Fibroblast of pulmonary artery (primary cell): Measurements from ENCODE around the gene PRDM16.

ENCODE experiments used
- DNase-seq: peaks from one replicate; pipeline ENCODE4 v3.0.0-alpha.2; 2010; ENCODE audit warnings: low read depth
- H3K4me3 ChIP-seq: replicated peaks from 2 replicates; pipeline ENCODE4 v1.5.1; 2011; ENCODE audit warnings: low read depth, mild to moderate bottlenecking, control low read depth, low read length, moderate library complexity
- TF ChIP-seq, protein P1 (sequence below): IDR thresholded peaks from 2 replicates; pipeline ENCODE4 v1.5.1; 2011; ENCODE audit warnings: mild to moderate bottlenecking, control low read depth, low read length, inconsistent platforms; ENCODE audit errors: missing control alignments

The PRDM16 gene

DNA sequence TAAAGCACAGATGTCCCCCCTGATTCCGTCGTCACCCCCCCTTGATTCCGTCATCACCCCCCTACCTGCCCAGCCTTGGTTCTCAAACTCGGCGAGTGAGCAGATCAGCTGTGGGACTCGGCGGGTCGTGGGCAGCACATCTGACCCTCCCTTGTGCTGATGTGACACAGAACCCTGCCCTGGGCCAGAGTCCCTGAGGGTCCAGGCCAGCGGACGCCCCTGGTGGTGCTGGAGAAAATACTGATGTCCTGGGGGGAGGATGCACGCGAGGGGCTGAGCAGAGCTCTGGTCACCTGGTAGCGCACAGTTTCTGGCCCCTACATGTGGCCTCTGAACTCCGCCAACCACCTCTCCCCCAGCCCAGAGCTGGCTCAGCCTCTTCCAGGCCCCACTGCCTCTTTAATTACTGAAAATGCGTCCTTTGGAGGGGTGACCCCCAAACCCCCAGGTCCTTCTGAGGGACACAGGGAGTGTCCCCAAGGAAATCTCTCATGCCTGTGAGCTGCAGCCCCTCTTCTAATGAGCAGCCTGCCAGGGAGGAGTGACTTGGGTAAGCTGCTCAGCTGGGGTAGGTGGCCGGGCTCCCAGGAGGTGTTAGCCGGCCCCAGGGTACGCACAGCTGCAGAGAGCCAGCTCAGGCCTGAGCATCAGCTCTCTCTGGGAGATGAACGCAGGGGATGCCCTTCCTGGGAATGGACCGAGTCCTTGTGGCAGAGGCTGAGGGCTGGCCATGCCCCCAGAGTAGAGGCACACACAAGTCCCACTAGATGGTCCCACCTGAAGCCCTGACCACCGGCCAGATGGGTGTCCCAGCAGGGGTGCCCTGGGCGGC is 255.9 kb downstream of the PRDM16 start:
- TF ChIP-seq, protein P1, sequence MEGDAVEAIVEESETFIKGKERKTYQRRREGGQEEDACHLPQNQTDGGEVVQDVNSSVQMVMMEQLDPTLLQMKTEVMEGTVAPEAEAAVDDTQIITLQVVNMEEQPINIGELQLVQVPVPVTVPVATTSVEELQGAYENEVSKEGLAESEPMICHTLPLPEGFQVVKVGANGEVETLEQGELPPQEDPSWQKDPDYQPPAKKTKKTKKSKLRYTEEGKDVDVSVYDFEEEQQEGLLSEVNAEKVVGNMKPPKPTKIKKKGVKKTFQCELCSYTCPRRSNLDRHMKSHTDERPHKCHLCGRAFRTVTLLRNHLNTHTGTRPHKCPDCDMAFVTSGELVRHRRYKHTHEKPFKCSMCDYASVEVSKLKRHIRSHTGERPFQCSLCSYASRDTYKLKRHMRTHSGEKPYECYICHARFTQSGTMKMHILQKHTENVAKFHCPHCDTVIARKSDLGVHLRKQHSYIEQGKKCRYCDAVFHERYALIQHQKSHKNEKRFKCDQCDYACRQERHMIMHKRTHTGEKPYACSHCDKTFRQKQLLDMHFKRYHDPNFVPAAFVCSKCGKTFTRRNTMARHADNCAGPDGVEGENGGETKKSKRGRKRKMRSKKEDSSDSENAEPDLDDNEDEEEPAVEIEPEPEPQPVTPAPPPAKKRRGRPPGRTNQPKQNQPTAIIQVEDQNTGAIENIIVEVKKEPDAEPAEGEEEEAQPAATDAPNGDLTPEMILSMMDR: no peak
- no peak for DNase-seq
- H3K4me3 ChIP-seq: no peak overlapping the region

DNA sequence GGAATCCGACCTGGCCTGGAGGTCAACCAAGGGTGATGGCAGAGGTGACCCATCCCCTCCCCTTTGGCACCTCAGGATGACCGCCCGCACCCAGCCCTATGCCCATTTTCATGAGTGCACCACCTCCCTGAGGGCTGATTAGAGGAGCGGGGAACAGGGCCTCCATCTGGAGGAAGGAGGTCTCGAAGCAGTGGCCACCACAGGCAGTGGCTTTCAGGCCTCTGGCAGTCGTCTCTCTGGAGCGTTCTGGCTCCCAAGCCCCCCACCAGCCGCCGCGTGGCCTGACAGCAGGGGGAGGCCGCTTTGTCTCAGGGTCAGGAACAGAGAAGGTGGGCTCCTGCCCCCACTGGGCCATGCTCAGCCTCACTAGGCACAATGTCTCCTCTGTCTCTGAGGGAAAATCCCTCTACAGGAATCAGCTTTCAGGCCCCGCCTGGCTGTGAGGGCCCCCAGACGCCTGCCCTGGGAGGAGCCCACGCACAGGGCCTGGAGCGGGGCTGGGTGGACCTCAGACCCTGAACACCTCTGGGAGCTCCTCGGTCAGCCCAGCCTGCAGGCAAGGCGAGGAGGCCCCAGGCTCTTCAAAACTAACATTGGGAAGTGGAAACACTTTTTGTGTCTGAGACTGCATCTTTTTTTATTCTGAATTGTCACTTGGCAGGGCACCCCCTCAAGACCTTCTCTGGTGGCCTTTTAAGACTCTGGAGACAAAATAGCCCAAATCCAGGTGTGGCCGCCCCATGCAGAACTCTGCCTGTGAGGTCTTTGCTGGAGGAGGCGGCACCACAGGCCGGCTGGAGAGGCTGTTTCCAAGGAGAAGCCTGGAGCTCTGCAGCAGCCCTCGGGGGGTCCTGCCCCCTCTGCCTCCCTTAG is 257.7 kb downstream of the PRDM16 start:
- H3K4me3 ChIP-seq: no peak overlapping the region
- TF ChIP-seq, protein P1: no peak
- DNase-seq: no peak

DNA sequence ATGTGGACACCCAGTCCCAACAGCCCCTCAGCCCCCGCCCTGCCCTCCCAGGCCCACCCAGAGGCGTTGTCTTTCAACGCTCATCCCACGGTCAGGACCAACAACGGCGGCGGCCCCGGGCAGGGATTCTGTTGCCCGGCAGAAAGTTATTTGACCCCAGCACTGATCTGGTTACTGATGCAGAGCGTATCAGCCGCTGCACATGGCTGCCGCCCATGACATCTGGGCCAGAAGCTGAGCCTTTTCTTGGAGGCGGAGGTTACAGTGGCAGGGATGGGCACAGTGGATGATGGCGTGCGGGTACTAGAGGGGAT is 258.3 kb downstream of the PRDM16 start:
- DNase-seq: no peak
- TF ChIP-seq, protein P1: no peak
- no peak overlapping the region for H3K4me3 ChIP-seq

DNA sequence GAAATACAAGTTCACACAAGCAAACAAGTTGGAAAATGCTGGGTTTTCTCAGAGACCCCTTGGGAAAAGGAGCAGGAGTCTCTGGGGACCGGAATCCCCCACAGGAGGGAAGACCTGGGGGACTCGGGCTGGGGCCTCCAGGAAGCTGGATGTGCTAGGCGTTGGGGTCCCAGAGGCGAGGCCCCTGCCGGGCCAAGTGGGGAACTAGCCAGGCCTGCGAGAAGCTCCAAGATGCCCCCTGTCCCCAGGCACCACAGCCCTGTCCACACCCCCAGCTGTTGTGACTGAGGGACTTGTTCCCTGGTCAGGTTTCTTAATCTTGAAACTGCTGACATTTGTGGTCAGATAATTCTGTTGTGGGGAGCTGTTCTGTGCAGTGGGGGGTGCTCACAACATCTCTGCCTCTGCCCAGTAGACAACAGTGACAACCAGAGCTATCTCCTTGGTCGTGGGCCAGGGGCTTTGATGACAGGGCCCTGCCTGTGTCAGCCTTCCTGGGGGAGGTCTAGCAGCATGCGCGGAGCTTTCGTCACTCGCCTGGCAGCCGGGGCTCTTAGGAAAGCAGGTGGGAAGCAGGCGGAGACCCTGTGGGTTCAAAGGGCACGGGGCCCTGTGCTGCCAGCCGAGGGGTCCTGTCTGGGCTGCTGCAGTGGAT is 259.1 kb downstream of the PRDM16 start:
- no peak for DNase-seq
- TF ChIP-seq, protein P1: no peak
- H3K4me3 ChIP-seq: no peak overlapping the region

DNA sequence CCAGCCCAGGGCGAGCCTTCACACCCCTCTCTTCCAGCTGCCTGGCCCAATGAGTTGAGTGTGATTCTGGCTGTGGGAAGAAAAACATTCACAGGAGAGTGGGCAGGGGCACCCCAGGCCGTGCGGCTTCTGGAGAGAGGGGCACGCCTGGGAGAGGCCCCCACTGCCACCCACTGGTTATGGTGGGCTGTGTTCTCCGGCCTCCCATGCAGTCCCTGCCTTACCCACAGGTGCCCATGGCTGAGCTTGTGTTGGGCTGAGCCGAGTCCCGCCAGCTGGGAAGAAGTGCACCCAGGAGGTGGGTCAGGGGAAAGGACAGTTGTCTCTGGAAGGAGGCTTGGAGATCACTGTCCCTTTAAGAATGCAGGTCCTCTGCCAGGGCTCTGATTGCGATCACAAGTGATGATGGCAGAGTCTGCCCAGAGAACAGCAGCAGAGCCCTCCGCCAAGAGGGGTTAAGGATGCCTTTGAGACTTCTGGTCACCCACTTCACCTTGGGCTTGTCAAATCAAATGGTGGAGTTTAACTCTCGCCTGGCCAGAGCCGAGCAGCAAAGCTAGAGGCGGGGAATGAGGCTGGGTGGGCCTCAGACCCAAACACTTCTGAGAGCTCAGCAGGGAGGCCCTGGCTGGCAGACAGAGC is 260.8 kb downstream of the PRDM16 start:
- TF ChIP-seq, protein P1: no peak
- DNase-seq: no peak
- H3K4me3 ChIP-seq: no peak overlapping the region

DNA sequence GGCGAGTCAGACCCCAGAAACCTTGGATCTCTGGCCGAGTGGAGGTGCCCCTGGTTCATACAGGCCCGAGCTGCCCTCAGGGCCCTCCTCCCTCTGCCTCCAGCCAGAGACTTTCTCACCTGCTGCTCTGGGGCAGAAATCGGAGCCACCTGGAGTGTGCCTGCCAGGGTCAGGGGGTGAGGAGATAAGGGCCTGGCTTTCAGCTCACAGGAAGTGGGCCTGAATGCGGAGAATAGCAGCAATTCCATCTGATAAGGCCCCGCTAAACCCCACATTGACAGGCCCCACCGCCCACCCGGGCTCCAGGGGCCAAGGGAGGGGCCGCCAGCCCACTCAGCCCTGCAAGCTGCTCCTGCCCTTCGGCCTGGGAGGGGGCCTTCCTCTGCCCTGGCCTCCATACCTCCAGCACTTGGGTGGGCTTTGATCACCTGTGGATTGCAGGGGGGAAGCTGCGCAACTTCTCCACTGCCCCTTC is 261.8 kb downstream of the PRDM16 start:
- H3K4me3 ChIP-seq: no peak overlapping the region
- no peak for DNase-seq
- TF ChIP-seq, protein P1: no peak
